HG03457 (cell line): ENCODE results near the gene C3orf20.
"Not testable (repeated sequence)": the region's sequence is repeated elsewhere in the genome, so short reads cannot be mapped to it uniquely, and the experiment has no call there.

Experiments
- ATAC-seq: cut with Tn5 transposase; IDR thresholded peaks from one replicate; pipeline ENCODE4 v1.9.1; 2021; ENCODE audit warnings: moderate number of reproducible peaks; ENCODE audit not compliant: unreplicated experiment

The C3orf20 gene

DNA sequence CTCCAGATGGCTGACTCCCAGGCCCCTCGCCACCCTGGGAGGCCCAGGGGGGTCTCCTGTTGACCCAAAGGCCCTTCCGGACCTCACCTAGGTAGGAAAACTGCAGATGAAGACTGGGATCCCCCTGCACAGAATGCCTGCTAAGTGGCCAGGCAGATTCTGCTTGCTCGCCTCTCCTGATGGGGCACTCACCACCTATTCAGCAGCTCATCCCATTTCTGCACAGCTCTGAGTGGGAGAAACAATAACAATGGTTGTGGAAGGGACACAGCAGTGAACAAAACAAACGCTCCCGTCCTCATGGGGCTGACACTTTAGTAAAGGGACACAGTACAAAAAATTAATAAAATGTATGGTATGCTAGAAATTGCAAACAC lies 118.9 kb downstream of the C3orf20 start:
- ATAC-seq: no peak

DNA sequence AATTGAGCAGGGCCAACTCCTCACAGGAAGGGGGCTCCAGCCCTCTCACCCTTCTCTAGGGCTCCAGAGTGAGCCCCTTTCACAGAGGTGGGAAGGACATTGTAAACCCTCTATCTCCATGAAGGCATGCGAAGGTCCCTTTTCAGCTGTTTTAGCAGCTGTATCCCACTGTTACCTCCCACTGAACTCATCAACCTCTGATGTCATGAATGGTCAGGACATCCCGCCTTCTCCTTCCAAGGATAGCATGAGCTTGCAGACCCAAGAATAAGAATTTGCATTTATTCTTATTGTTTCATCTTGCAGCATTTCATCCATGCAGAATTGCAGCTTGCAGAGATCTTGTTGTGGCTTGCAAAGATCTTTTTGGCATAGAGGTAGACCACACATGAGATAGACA lies 119.5 kb downstream of the C3orf20 start:
- no peak for ATAC-seq

DNA sequence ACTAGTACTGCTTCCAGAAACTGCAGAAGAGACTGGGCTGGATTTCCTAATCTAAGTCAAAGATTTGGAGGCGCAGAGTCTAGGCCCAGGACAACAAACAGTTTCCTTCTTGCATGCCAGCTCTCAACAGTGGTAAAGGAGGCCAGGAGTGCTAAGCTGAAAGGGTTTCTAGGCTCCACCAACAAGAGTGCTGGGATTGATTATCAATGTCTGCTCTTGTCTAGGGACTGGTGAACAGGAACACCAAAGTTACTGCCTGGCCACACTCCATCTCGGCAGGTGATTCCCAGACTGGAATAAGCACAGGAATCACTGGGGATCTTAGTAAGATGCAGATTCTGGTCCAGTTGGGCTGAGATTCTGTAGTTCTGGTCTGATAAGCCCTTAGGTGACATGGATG lies 121.1 kb downstream of the C3orf20 start:
- no peak for ATAC-seq

DNA sequence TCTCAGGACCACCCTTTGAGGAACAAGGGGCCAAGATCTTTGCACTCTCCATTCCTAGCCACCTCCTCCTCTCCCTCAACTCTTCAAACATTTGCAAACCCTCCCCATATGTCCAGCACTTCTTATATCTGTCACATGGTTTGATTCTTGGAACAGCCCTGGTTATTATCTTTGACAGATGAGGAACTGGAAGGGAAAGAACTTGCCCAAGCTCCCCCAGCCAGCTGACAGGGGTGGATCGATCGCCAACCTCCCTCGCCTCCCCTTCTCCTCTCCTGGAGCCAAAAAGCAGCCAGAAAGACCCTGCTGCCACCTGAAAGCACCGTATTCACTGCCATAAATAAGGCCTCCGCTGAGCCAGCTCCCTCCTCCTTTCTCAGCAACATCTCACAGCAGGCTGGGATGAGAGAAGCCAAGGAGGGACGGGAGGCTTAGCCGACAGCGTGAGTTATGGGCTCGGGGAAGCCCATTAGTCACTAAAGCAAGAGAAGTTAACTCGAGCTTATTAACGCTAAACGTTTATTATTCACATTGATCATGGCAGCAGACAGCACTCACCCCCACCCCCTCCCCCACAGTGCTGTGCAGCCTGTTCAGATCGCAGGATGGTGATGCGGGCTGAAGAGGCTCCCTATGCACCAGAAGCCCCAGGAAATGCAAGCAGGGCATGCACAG lies 121.6 kb downstream of the C3orf20 start:
- no peak for ATAC-seq

DNA sequence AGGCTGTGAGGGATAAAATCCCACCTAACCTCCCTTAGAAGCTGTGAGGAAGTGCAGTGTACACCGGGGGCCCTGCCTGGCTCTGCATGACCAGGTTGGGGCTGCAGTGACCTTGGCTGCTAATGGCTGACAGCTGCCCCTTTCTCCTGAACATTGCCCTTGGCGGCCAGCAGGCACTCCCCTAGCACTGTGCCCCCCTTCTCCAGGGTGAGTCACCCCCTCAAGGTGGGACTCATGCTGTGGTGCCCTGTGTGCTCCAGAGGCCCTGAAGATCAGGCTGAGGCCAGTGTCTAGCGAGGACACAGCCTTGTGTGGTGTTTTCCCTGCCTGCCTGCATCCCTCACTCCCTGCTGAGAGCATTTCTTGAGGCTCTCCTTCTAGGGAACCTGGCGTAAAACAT lies 122.8 kb downstream of the C3orf20 start:
- no peak for ATAC-seq

DNA sequence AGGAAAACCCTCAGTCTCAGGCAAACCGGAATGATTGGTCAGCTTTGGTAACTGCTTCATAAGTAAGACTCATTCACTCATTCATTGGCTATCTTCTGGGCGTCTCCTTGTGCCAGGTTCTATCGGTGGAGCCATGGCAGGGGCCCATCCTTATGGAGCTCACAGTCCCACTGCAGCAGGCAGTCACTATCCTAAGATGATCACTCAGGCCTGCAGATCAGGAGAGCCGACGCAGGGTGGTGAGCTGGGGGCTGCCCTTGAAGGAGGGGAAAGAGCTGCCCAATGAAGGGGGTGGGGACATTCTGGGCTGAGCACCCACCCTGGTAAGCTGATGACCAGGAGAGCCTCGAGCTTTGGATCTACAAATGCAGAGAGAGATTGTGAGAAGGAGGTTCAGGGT lies 123.3 kb downstream of the C3orf20 start:
- no peak for ATAC-seq

DNA sequence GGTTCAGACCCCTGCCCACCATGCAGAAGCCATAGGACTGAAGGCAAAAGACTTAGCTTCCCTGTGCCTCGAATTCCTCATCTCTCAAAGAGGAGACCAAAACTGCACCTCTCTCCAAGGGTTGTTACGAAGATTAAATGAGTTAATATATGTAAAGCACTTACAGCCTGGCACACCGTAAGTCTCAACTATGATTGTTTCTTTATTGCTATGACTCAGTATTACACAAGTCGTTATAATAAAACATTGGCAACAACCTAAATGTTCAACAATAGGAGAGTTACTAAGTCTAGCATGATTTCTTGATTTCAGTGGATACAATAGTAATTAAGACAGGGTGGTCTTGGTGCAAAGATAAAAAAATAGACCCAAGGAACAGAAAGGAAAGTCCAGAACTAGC lies 124.2 kb downstream of the C3orf20 start:
- no peak for ATAC-seq

DNA sequence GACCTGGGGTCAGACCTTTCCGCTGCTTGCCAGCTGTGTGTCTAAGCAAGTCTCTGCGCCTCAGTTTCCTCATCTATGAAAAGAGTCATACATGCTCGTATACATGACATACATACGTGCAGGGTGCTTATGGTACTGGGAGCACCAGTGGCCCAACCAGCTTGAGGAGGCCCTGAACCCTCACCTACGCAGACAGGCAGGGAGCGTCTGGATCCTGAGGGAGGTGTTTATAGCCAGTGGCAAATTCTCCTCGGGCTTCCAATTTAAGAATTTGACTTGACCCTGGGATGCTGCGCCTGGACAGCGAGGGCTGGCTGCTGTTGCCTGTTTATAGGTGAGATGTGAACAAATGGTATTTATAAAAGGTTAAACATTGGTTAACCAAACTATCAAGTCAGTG lies 126.1 kb downstream of the C3orf20 start:
- ATAC-seq: no peak

DNA sequence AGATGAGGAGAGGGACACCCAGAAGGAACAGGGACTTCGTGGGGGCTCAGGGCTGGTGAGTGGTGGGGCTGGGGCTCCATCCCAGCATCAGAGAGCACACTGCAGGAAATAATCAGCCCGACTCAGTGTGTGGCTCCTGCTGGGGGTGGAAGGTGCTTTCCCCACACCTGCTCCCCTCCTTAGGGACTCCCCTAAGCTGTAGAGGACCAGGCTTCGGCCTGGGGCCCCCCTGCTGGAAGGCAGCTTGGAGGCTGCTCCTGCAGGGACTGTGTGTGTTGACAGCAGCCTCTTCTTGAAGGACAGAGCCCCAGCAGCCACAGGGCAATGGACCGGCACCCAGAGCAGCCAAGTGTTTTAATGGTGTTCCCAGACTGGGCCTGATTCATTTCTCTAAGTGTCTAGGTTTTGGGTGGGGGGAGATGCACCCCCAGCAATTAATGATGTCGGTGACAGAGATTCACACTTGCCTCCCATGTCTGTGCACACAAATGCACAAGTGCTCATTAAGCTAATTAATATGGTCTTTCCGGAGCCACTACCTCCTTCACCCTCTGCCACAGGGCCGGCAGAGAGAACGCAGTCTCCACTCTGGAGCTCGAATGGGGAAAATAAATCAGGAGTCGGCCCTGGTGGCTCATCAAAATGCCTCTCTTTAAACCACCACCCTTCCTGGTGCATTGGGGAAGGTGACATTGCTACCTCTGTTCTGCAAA lies 126.9 kb downstream of the C3orf20 start:
- ATAC-seq: no peak

DNA sequence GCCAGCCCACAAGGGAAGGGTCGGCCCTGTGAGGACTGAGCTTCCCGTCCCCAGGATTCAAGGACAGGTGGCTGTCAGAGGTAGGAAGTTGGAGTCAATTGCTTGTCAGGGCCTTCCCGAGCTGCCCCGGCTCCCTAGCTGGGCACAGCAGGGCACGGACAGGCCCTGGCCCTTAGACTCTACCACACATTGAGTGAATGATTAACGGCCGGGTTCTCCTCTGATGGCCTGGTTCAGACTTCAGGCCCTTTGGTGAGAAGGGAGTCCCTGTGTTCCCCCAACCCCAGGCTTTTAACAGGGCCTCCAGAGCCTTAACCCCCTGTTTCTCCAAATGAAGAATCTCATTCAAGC lies 127.4 kb downstream of the C3orf20 start:
- no peak for ATAC-seq

DNA sequence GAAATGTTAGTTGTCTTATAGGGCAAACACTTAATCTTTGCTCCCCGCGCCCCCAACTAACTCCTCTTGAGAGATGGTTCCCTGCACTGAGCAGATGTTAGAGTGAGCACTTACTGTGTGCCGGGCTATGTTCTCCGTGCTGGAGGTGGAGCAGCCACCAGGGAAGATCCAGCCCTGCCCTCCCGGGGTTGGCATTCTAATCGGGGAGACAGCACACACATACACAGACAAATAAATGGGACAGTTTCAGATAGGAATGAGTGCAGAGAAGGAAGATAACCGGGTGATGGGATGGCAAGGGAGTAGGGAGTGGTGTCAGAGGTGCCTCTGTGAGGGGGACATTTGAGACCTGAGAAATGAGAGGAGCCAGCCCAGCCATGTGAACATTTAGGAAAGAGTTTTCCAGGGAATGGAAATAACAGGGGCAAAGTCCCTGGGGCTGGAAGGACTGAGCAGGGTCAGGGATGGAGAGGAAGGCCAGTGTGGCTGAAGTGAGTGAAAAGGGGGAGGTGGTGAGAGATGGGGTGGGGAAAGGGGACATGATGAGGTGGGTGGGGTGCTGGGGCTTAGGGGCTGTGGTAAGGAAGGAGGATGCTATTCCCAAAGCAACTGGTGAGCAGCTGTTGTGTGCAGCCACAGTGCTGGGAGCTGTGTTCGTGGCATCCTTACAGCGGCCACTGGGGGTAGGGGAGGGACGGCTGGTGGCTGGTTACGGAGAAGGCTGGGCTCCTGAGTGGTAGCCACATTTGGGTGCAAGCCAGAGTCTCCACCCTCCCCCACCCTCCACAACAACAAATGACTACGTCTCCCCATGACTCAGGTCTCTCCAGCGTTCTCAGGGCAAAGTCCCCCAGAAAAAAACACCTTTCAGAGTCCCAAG lies 128.4 kb downstream of the C3orf20 start:
- no peak for ATAC-seq

DNA sequence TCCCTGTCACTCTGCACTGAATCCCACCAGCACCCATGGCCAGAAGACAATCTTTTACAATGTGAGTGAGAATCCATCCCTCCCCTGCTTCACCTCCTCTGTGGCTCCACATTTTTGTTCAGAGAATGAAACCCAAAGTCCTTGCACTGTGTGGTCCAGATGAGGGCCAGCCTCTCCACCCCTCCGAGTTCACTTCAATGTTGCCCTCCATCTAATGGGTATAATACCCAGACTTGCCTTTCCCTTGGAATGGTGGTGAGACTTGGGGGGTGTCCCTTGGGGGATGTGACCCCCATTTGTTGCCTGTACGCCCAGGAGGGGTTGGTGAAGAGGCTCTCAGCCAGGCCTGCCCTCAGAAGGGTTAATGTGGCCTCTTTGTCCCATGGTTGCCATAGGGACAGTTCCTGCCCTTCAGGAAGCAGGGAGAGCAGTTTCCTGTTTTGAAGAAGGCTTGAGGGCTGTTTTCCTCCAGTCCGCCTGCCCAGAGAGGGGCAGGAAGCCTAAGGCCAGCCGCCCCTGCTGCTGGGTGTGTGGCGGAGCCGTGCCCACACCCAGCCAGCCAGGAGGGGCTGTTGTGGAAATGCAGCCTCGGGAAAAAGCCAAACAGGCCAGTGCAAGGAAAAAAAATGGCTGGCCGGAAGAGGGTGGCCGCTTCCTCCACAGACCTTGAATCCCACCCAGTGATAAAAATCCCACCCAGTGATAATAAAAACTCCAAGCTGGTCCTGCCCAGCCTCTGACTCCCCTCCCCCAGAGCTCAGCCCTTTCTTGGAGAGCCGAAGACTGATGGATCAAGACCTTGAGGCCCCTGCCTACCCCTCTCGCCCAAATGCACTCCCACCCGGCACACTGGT lies 129.3 kb downstream of the C3orf20 start:
- no peak for ATAC-seq

DNA sequence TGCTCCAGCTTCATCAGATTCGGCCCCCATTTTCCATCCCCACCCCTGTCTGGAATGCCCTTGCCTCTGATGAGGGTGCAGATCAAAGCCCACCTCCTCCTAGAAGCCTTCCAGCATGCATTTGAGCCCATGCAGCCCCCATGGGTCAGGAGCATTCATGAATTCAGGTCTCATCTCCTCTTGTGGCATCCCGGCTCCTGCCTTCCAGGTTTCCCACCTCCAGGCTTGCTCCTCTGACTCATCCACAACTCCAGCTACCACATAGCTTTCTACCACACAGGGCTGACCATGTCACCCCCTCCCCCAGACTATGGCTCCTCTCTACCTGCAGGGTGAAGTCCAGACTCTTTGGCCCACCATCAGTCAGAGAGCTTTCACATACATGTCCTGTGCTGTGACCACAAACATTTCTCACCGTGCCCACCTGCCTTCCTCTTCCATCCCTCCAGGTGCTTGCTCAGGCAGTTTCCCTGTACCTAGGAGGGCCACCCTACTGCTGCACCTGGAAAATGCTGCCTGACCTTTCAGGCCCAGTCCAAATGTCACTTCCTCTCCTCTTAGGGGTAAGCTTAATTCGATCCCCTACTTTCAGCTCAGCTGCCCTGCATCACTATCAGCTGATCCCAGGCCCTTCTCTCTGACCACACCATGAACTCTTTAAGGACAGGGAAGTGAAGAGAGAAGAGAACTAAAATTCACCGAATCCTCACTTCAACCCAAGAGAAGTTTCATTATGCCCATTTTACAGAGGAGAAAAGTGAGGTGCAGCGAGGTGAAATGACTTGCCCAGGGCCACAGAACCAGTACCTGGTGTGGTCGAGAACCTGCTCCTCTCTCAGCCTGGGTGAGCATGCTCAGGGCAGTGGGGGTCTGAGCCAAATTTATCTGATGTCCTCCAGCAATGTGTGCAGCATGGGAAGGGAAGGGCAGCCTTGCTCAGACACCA lies 130.2 kb downstream of the C3orf20 start:
- ATAC-seq: no peak

DNA sequence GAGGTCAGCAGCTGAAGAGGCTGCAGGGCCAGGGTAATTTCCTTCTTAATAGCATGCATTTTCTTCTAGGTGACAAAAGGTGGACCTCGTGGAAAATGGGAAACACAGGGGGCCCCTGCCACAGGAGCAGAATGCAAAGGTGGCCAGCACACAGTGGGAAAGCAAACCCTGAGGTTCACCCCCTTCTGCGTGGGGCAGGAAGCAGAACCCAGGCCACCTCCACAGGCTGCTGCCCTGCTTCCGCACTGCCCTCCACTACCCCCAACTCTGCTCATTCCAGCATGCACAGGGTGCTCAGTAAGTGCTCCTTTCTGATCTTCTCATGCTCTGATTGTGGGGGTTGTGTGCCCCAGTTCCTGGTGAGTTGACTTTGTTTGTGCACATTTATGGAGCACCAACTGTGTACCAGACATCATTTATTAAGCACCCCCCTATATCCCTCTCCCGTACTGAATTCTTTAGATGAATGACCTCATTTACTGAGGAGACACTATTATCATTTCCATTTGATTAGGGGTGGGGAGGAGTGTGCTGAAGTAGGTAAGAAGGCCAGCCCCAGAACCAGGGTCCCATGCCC lies 131.1 kb downstream of the C3orf20 start:
- no peak for ATAC-seq

DNA sequence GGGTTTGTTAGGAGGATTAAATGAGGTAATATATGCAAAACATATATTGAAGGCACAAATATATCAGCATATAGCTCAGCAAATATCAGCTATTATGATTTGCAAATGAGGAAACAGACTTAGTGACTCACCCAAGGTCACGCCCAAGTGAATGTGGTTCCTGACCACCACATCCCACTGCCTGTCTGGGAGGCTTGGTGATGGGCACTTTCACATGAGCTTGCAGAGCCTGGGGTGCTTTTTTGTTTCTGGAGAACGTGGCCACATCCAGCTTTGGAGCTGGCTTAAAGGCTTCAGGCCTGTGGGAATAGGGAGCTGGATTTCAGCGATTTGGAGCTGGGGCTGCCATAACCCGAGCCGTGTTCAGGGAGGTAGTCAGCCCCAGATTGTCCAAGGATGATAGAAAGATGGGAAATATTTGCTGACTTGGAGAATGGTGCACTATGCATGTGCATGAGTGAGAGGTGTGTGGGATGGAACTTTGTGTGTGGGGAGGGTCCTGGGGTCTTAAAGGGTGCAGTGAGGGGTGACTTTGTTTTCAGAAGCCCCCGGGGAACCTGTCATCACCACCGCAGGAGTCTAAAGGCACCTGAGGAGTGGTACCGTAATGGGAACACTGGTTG lies 131.8 kb downstream of the C3orf20 start:
- ATAC-seq: no peak

DNA sequence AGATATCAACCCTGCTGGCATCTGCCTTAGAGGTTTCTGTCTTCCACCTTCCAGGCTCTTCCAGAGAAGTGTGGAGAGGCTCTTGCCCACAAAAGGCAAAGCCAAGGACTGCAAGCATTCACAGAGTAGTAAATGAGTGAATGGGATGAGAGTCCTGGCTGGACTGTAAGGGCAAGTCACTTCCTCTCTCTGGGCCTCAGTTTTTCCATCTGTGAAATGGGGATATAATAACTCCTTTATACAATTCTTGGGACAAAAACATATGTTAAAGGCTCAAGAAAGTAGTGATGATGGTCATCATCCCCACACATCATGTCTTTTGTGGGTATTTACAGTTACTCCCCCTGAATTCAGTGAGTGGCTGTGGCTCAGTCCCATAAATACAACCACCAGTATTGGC lies 133.1 kb downstream of the C3orf20 start:
- no peak for ATAC-seq

DNA sequence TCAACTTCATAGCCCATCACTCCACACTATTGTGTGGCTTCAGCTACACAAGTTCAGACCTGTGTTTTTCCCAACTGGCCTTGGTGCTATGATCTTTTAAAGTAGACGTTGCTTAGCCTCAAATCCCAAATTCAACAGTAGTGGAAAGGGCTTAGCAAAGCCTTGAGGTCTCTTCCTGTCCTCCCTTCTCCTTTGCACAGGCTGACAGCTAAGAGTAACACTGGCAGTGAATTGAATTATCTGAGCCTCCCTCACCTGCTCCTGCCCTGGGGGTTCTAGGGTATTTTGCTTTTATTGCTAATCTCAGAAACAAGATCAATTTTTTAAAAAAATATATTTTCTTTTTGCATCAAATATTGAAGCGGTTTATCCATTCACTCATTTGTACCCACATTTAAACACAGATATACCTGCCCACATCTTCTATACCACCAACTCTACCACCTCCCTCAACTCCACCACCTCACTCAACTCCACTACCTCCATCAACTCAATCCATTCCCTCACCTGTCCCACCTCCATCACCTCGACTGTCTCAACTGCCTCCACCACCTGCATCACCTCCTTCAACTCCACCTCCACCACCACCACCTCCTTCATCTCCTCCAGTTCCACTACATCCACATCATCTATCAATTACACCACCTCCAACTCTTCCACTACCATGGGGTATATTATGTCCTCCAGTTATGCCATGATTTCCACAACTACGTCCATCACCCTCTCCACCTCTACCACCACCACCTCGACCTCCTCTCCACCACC lies 133.7 kb downstream of the C3orf20 start:
- ATAC-seq: no peak

DNA sequence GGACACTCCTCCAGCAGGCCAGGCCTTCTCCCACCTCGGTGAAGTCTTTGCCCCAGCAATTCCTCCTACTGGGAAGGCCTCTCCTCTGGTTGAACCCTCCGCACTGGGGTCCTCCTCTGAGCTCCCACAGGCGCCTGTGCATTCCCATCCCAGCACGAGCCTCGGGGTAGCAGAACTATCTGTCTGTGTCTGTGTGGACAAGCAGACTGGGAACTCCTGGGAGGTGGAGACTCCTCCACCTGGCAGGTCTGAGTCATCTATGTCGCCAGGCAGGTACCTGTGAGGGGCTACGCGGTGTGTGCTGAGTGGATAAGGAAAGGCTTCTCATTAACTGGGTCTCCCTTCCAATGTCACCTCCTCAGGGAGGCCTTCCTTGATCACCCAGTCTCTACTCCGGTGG lies 134.7 kb downstream of the C3orf20 start:
- not testable (repeated sequence) for ATAC-seq
